Measurements from ENCODE around the gene DND1.
"Not testable (repeated sequence)": the region's sequence is repeated elsewhere in the genome, so short reads cannot be mapped to it uniquely, and the experiment has no call there.

GRCh38 chr5:140623061-140623460, 50.3 kb downstream of the DND1 start:
- not testable (repeated sequence) for TF ChIP-seq EZH2 (IDR thresholded peaks at IDR 0.05; ENCODE audit: borderline replicate concordance); CTCF (IDR thresholded peaks at IDR 0.05; ENCODE audit: poor library complexity)
